Hematopoietic multipotent progenitor cell treated with erythropoietin and hydrocortisone succinate and interleukin-3 and kit ligand, for 4 days (in vitro differentiated cells): Measurements from ENCODE around the gene ETV6.

Source experiments
- DNase-seq: peaks from one replicate; pipeline ENCODE4 v3.0.0-alpha.2; 2015

The ETV6 gene

GRCh38 chr12:11836282-11837151 lies 187.0 kb downstream of the ETV6 start:
- peak; percentile 73 for DNase-seq

GRCh38 chr12:11837216-11837934 lies 187.9 kb downstream of the ETV6 start:
- DNase-seq = no peak

- DNase-seq = no peak
These were observed 188.9 kb downstream of the ETV6 start for GRCh38 chr12:11838403-11838802.

- DNase-seq = peak; percentile 47
These were observed 189.7 kb downstream of the ETV6 start for GRCh38 chr12:11839091-11839641.

GRCh38 chr12:11840366-11840765 lies 190.9 kb downstream of the ETV6 start:
- DNase-seq = peak; percentile 92

- DNase-seq = no peak
These were observed 197.0 kb downstream of the ETV6 start for GRCh38 chr12:11846488-11846887.

GRCh38 chr12:11847539-11847938 lies 198.1 kb downstream of the ETV6 start:
- no peak for DNase-seq

- DNase-seq = no peak
These were observed 200.5 kb downstream of the ETV6 start for GRCh38 chr12:11849757-11850504.

- DNase-seq = no peak
These were observed 203.7 kb downstream of the ETV6 start for GRCh38 chr12:11853126-11853525.

GRCh38 chr12:11854011-11854499 lies 204.6 kb downstream of the ETV6 start:
- DNase-seq = no peak

- peak; percentile 37 for DNase-seq
These were observed 206.5 kb downstream of the ETV6 start for GRCh38 chr12:11855983-11856374.

- peak; percentile 84 for DNase-seq
These were observed 207.5 kb downstream of the ETV6 start for GRCh38 chr12:11856971-11857370.

- DNase-seq = no peak
These were observed 210.4 kb downstream of the ETV6 start for GRCh38 chr12:11859705-11860425.

GRCh38 chr12:11861155-11861863 lies 211.8 kb downstream of the ETV6 start:
- DNase-seq = no peak

GRCh38 chr12:11861864-11862600 lies 212.6 kb downstream of the ETV6 start:
- no peak for DNase-seq

GRCh38 chr12:11862798-11863197 lies 213.3 kb downstream of the ETV6 start:
- DNase-seq = no peak

GRCh38 chr12:11863478-11863906 lies 214.0 kb downstream of the ETV6 start:
- no peak for DNase-seq

GRCh38 chr12:11863988-11864387 lies 214.5 kb downstream of the ETV6 start:
- no peak for DNase-seq

- DNase-seq = no peak
These were observed 216.3 kb downstream of the ETV6 start for GRCh38 chr12:11865824-11866223.

GRCh38 chr12:11868027-11868426 lies 218.6 kb downstream of the ETV6 start:
- DNase-seq = no peak

GRCh38 chr12:11869406-11869805 lies 219.9 kb downstream of the ETV6 start:
- DNase-seq = no peak
